ENCODE results near the gene YBEY. TPM values are rescaled to one million over a fixed set of nuclear protein-coding genes. Genes with fewer than 3 reads are reported as not detected.

The YBEY gene
- total RNA-seq, 2 experiments from 2014 or later = 11.5 to 12.5 TPM

DNA sequence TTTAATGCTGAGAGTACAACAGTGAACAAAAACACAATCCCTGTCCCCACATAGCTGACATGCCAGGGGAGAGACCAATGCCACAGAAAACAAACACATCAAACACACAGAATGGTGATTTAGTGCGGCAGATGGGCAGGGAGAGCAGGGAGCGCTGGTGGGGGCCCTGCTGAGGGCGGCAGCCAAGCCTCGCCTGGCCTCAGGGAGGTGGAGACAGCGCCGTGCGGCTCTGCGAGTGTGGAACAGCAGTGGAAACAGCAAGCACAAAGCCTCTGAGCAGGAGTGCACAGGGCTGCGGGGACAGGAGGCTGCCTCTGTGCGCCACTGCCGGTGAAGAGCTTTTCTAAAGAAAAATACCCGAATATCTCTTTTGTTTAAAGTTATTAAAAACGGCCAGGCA lies 17.8 kb upstream of the YBEY start:
- H3K4me1 Mint-ChIP-seq = no peaks in the 10 kb centered on the region
- peaks cover 43% of the 10 kb centered on the region for H3K36me3 Mint-ChIP-seq (ENCODE audit: low read depth)
- no peaks in the 10 kb centered on the region for H3K9me3 Mint-ChIP-seq
- ChIA-PET POLR2A (no interaction called here), CTCF (interaction anchor here (1.2 to 2.2 kb wide), 2 partner anchors 15 to 17 kb away, joined by 3 to 4 read pairs; partner anchors contain the start of genes MCM3AP and YBEY)
- no peak overlapping the region for H3K4me3 Mint-ChIP-seq
- H3K27ac Mint-ChIP-seq = no peak overlapping the region
- no peaks in the 10 kb centered on the region for H3K27me3 Mint-ChIP-seq
- DNase-seq = no peak

- Mint-ChIP-seq H3K27me3 (no peaks in the 10 kb centered on the region), H3K4me3 (no peak overlapping the region), H3K36me3 (ENCODE audit: low read depth) (peaks cover 50% of the 10 kb centered on the region)
Measured at GRCh38 chr21:46269466-46269865, 16.7 kb upstream of the YBEY start.

DNA sequence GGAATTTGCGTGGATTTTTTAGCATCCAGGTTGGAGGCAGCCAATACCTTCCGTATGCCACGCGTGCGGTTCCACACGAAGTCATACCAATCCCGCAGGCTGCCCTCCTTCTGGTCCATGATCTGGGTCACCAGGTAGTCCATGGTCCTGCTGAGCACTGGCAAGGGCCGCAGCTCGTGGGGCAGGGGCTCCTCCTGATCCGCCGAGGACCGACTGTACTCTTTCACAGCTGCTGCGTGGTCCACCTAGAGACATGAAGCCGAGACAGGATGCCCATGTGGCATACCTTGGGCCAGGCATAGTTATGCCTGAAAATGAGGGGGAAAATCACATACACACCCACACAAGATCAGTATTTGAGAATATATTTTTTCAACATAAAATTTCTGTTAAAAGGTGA lies 12.8 kb upstream of the YBEY start:
- Mint-ChIP-seq H3K9me3 (no peaks in the 10 kb centered on the region), H3K36me3 (ENCODE audit: low read depth) (peaks cover 52% of the 10 kb centered on the region)

More at GRCh38 chr21:46269466-46269865, 16.7 kb upstream of the YBEY start:
- ChIA-PET POLR2A (no interaction called here), CTCF (interaction anchor here (2.2 kb wide), 1 partner anchor 16 kb away, joined by 4 read pairs; no protein-coding TSS in a partner anchor)
- no peaks in the 10 kb centered on the region for H3K9me3 Mint-ChIP-seq
- no peak overlapping the region for H3K27ac Mint-ChIP-seq
- DNase-seq = no peak
- no peaks in the 10 kb centered on the region for H3K4me1 Mint-ChIP-seq

GRCh38 chr21:46274797-46275390 lies 11.2 kb upstream of the YBEY start:
- H3K9me3 Mint-ChIP-seq = no peaks in the 10 kb centered on the region
- peaks cover 58% of the 10 kb centered on the region for H3K36me3 Mint-ChIP-seq (ENCODE audit: low read depth)
- H3K4me1 Mint-ChIP-seq = no peaks in the 10 kb centered on the region
- DNase-seq = no peak
- POLR2A ChIA-PET = no interaction called here
- no peaks in the 10 kb centered on the region for H3K27me3 Mint-ChIP-seq
- H3K27ac Mint-ChIP-seq = no peak overlapping the region
- H3K4me3 Mint-ChIP-seq = no peak overlapping the region
- CTCF ChIA-PET = interaction anchor here (0.6 to 0.9 kb wide), 3 partner anchors 9 to 282 kb away, joined by 3 read pairs; no protein-coding TSS in a partner anchor

More for the DNA sequence above, 12.8 kb upstream of the YBEY start:
- no peak for DNase-seq
- Mint-ChIP-seq H3K27me3 (no peaks in the 10 kb centered on the region), H3K4me3 (no peak overlapping the region), H3K27ac (no peak overlapping the region), H3K4me1 (no peaks in the 10 kb centered on the region)
- ChIA-PET POLR2A (no interaction called here), CTCF (no interaction called here)

DNA sequence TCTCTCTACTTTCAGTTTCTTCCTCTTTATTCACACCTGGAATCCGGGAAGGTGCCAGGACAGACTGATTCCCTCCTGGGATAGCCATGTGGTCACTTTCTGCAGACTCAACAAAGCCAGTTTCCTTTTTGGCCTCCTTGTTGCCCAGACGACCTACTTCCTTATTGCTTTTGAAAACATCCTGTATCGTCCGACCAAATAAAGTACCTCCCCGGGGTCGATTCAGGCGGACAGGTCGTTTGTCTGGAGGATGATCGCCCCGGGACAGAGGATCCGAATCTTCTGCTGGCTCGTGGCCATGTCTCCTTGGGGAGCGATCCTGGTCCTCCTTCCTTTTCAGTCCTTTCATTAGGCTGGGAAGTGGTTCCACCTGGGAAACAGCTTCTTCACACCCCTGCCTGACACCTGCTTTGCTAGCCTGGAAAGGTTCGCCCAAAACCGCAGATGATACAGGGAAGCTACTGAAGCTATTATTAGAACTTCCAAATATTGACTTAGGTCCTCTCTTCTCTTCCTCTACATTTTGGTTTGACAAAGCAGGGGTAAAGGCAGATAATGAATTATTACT lies 2.0 kb upstream of the YBEY start:
- no peaks in the 10 kb centered on the region for H3K9me3 Mint-ChIP-seq
- CTCF ChIA-PET = interaction anchor here (0.5 to 1.1 kb wide), 3 partner anchors 11 to 25 kb away, joined by 3 read pairs; no protein-coding TSS in a partner anchor
- DNase-seq = no peak
- H3K4me3 Mint-ChIP-seq = peak overlapping the region; percentile 93
- H3K36me3 Mint-ChIP-seq (ENCODE audit: low read depth) = peaks cover 45% of the 10 kb centered on the region
- no peaks in the 10 kb centered on the region for H3K27me3 Mint-ChIP-seq
- POLR2A ChIA-PET = no interaction called here
- peaks cover 58% of the 10 kb centered on the region for H3K4me1 Mint-ChIP-seq
- peak overlapping the region; percentile 74 for H3K27ac Mint-ChIP-seq

- CTCF ChIA-PET = interaction anchor here (0.5 to 1.1 kb wide), 3 partner anchors 10 to 26 kb away, joined by 3 read pairs; no protein-coding TSS in a partner anchor
- H3K4me1 Mint-ChIP-seq = peaks cover 61% of the 10 kb centered on the region
- H3K27ac Mint-ChIP-seq = peak overlapping the region; percentile 89
- H3K9me3 Mint-ChIP-seq = no peaks in the 10 kb centered on the region
- H3K4me3 Mint-ChIP-seq = peak overlapping the region; percentile 93
- DNase-seq = no peak
- no peaks in the 10 kb centered on the region for H3K27me3 Mint-ChIP-seq
- H3K36me3 Mint-ChIP-seq (ENCODE audit: low read depth) = peaks cover 40% of the 10 kb centered on the region
- POLR2A ChIA-PET = no interaction called here
Measured at GRCh38 chr21:46284733-46285132, 1.4 kb upstream of the YBEY start.

- H3K27me3 Mint-ChIP-seq = no peaks in the 10 kb centered on the region
- H3K4me1 Mint-ChIP-seq = peaks cover 62% of the 10 kb centered on the region
- POLR2A ChIA-PET = no interaction called here
- CTCF ChIA-PET = interaction anchor here (0.5 to 1.2 kb wide), 5 partner anchors 10 to 76 kb away, joined by 3 read pairs; no protein-coding TSS in a partner anchor
- no peak for DNase-seq
- no peaks in the 10 kb centered on the region for H3K9me3 Mint-ChIP-seq
- peak within 1 kb of the TSS; percentile 94 for H3K27ac Mint-ChIP-seq
- H3K4me3 Mint-ChIP-seq = peak within 1 kb of the TSS; percentile 93
- peaks cover 37% of the 10 kb centered on the region for H3K36me3 Mint-ChIP-seq (ENCODE audit: low read depth)
Measured at GRCh38 chr21:46285206-46285661, 908 bp upstream of the YBEY start, which contains the start of gene MCM3AP. Gene MCM3AP (minus strand): TSS chr21:46285611. CDS start chr21:46285286, 325 bp downstream.

GRCh38 chr21:46286648-46287002 lies 483 bp downstream of the YBEY start:
- Mint-ChIP-seq H3K4me3 (peak overlapping the region; percentile 93), H3K9me3 (peaks cover 2% of the 10 kb centered on the region), H3K27me3 (no peaks in the 10 kb centered on the region), H3K4me1 (peaks cover 66% of the 10 kb centered on the region), H3K36me3 (ENCODE audit: low read depth) (peaks cover 36% of the 10 kb centered on the region), H3K27ac (peak overlapping the region; percentile 94)
- ChIA-PET POLR2A (no interaction called here), CTCF (no interaction called here)
- DNase-seq = no peak

DNA sequence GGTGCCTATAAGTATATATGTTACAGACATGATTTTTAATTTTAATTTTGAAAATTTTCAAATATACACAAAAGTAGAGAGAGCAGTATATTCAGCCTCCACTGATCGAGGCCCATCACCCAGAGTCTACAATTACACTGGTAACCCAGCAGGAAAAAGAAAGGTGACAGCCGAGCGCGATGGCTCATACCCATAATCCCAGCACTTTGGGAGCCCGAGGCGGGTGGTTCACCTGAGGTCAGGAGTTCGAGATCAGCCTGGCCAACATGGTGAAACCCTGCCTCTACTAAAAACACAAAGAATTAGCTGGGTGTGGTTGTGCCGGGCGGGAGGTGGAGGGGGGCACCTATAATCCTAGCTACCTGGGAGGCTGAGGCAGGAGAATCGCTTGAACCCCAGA lies 1.4 kb downstream of the YBEY start:
- Mint-ChIP-seq H3K36me3 (ENCODE audit: low read depth) (peaks cover 42% of the 10 kb centered on the region), H3K4me3 (peak overlapping the region; percentile 93), H3K27me3 (no peaks in the 10 kb centered on the region), H3K9me3 (peaks cover 8% of the 10 kb centered on the region), H3K27ac (no peak overlapping the region), H3K4me1 (peaks cover 62% of the 10 kb centered on the region)
- ChIA-PET CTCF (no interaction called here), POLR2A (no interaction called here)
- DNase-seq = no peak

- Mint-ChIP-seq H3K36me3 (ENCODE audit: low read depth) (peaks cover 23% of the 10 kb centered on the region), H3K27me3 (no peaks in the 10 kb centered on the region), H3K27ac (no peak overlapping the region), H3K9me3 (peaks cover 8% of the 10 kb centered on the region), H3K4me3 (no peak overlapping the region), H3K4me1 (peaks cover 44% of the 10 kb centered on the region)
- no peak for DNase-seq
- POLR2A ChIA-PET = no interaction called here
- CTCF ChIA-PET = interaction anchor here (0.7 kb wide), 1 partner anchor 14 kb away, joined by 4 read pairs; no protein-coding TSS in a partner anchor
Measured at GRCh38 chr21:46289655-46290179, 3.6 kb downstream of the YBEY start.

DNA sequence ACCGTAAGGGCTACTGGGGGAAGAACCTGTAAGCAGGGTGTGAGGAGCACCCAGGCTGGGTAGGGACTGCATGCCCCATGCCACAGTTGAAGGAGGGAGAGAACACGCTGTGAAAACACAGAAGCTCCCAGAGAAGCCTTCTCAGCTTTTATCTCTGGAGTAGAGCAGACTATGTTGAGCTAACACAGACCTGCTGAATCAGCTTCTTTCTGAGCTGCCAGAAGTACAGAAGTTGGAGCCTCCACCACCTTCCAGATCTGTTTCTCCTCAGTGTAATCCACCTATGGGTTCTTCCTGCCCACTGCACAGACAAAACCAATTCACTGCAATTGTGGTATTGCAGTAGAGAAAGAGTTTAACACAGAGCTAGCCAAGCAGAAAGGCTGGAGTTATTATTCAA lies 5.4 kb downstream of the YBEY start:
- H3K9me3 Mint-ChIP-seq = peaks cover 8% of the 10 kb centered on the region
- H3K36me3 Mint-ChIP-seq (ENCODE audit: low read depth) = peaks cover 19% of the 10 kb centered on the region
- ChIA-PET CTCF (no interaction called here), POLR2A (no interaction called here)
- H3K4me1 Mint-ChIP-seq = peaks cover 44% of the 10 kb centered on the region
- DNase-seq = no peak
- no peak overlapping the region for H3K27ac Mint-ChIP-seq
- no peaks in the 10 kb centered on the region for H3K27me3 Mint-ChIP-seq
- no peak overlapping the region for H3K4me3 Mint-ChIP-seq

DNA sequence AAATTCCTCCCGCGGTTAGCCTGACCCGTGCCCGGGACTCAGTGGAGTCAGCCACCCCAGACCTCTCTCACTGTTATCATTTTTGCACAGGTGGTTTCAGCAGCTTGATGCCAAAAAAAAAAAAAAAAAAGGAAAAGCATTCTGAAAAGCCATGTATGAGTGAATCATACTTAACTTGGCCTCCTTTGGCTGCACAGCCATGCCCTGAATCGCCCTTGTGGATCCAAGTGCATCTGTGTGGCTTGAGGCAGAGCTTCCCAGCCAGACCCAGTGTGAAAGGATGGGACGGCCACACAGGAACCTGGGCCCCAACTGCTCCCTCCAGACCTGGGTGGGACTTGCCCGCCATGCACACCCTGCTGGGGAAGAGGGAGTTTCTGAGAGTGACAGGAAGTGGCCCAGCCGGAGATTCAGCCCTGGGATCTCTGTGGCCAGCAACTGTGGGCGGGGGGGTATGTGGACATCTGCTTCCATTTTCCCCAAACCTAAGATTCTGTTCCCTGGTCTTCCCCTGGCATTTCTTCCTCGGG lies 8.6 kb downstream of the YBEY start:
- Mint-ChIP-seq H3K36me3 (ENCODE audit: low read depth) (peaks cover 26% of the 10 kb centered on the region), H3K27ac (no peak overlapping the region), H3K4me3 (no peak overlapping the region), H3K27me3 (no peaks in the 10 kb centered on the region), H3K9me3 (peaks cover 8% of the 10 kb centered on the region), H3K4me1 (peaks cover 25% of the 10 kb centered on the region)
- DNase-seq = no peak
- ChIA-PET CTCF (interaction anchor here (1.5 kb wide), 1 partner anchor 10 kb away, joined by 3 read pairs; no protein-coding TSS in a partner anchor), POLR2A (no interaction called here)

- no peaks in the 10 kb centered on the region for H3K27me3 Mint-ChIP-seq
- POLR2A ChIA-PET = no interaction called here
- peaks cover 23% of the 10 kb centered on the region for H3K4me1 Mint-ChIP-seq
- peaks cover 31% of the 10 kb centered on the region for H3K36me3 Mint-ChIP-seq (ENCODE audit: low read depth)
- H3K9me3 Mint-ChIP-seq = peaks cover 8% of the 10 kb centered on the region
- H3K27ac Mint-ChIP-seq = peak overlapping the region; percentile 25
- H3K4me3 Mint-ChIP-seq = no peak overlapping the region
- DNase-seq = no peak
- CTCF ChIA-PET = interaction anchor here (1.5 kb wide), 1 partner anchor 11 kb away, joined by 3 read pairs; no protein-coding TSS in a partner anchor
Measured at GRCh38 chr21:46295177-46295770, 9.1 kb downstream of the YBEY start.
